GM21576 (cell line): ENCODE data around the gene GPC1.
"Not testable (repeated sequence)": the region's sequence is repeated elsewhere in the genome, so short reads cannot be mapped to it uniquely, and the experiment has no call there.

ENCODE experiments used
- ATAC-seq: cut with Tn5 transposase; IDR thresholded peaks from one replicate; pipeline ENCODE4 v1.9.1; 2021; ENCODE audit warnings: mild to moderate bottlenecking, moderate library complexity; ENCODE audit not compliant: unreplicated experiment

The GPC1 gene

DNA sequence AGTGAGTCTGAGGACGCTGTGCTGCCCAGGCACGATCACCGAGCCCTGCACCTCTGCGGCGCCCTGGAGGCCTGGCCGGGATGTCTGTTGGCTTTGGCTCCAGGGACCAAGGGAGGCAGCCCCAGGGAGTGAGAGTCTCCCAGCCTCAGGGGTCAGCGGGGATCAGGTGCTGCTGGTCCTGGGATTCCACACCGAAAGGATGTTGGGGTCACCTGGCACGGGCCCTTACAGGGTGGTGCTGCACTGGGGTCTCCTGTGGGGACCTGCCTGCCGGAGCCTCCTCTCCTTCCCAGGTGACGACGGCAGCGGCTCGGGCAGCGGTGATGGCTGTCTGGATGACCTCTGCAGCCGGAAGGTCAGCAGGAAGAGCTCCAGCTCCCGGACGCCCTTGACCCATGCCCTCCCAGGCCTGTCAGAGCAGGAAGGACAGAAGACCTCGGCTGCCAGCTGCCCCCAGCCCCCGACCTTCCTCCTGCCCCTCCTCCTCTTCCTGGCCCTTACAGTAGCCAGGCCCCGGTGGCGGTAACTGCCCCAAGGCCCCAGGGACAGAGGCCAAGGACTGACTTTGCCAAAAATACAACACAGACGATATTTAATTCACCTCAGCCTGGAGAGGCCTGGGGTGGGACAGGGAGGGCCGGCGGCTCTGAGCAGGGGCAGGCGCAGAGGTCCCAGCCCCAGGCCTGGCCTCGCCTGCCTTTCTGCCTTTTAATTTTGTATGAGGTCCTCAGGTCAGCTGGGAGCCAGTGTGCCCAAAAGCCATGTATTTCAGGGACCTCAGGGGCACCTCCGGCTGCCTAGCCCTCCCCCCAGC is 30.5 kb downstream of the GPC1 start:
- ATAC-seq: no peak

DNA sequence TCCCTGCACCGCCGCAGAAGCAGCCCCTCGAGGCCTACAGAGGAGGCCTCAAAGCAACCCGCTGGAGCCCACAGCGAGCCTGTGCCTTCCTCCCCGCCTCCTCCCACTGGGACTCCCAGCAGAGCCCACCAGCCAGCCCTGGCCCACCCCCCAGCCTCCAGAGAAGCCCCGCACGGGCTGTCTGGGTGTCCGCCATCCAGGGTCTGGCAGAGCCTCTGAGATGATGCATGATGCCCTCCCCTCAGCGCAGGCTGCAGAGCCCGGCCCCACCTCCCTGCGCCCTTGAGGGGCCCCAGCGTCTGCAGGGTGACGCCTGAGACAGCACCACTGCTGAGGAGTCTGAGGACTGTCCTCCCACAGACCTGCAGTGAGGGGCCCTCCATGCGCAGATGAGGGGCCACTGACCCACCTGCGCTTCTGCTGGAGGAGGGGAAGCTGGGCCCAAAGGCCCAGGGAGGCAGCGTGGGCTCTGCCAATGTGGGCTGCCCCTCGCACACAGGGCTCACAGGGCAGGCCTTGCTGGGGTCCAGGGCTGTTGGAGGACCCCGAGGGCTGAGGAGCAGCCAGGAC is 31.2 kb downstream of the GPC1 start:
- ATAC-seq: no peak

DNA sequence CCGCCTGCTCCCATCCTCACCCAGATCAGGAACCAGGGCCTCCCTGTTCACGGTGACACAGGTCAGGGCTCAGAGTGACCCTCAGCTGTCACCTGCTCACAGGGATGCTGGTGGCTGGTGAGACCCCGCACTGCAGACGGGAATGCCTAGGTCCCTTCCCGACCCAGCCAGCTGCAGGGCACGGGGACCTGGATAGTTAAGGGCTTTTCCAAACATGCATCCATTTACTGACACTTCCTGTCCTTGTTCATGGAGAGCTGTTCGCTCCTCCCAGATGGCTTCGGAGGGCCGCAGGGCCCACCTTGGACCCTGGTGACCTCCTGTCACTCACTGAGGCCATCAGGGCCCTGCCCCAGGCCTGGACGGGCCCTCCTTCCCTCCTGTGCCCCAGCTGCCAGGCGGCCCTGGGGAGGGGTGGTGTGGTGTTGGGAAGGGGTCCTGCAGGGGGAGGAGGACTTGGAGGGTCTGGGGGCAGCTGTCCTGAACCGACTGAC is 31.7 kb downstream of the GPC1 start:
- no peak for ATAC-seq

DNA sequence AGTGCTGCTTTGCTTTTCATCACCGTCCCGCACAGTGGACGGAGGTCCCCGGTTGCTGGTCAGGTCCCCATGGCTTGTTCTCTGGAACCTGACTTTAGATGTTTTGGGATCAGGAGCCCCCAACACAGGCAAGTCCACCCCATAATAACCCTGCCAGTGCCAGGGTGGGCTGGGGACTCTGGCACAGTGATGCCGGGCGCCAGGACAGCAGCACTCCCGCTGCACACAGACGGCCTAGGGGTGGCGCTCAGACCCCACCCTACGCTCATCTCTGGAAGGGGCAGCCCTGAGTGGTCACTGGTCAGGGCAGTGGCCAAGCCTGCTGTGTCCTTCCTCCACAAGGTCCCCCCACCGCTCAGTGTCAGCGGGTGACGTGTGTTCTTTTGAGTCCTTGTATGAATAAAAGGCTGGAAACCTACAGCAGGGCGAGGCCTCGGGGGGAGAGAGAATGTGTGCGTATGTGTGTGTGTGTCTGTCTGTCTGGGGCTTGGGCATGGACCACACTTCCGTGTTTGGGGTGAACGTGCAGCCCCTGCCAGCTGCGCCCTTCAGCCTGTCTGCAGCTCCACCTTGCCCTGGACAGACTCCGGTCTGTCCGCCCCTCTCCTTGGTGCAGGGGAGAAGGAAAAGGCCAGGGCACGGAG is 32.3 kb downstream of the GPC1 start:
- no peak for ATAC-seq

DNA sequence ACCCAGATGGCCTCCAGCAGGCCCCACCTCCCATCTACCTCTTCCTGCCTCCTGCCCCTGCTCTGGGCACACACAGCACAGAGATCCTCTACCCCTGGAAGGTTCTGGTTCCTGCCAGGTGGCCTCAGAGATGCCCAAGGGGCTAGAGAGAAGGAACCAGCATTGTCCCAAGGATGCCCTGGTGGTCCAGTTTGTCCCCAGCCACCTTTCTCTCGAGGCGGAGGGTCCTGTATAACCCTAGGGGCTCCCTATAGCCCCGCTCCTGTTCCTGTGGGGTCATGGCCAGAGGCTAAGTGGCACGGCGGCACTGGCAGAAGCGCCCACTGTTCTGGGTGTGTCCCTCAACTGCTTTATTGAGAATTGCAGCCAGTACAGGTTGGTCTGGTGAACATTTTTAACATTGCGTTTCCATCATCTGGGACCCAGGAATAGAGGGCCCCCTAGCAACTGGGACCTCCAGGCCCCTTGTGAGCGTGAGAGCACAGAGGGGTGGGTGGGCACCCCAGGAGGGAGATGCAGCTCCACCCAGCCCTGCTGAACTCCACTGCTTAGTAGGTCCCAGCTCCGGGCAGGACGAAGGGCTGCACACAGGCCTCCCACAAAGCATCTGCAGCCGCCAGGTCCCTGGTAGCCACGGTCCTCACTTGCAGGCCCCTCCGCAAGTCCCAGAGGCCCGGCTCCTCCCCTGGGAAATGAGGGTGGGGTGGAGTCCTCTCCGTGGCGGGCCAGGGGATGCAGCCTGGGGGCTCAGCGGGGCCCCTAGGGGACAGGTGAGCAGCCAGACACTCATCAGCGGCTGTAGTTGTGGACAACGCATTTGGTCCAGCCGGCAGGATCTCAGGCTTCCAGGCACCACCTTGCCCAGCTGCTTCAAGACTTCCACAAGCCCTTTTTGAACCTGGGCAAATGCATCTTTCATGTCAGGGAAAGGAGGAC is 33.1 kb downstream of the GPC1 start:
- ATAC-seq: no peak

DNA sequence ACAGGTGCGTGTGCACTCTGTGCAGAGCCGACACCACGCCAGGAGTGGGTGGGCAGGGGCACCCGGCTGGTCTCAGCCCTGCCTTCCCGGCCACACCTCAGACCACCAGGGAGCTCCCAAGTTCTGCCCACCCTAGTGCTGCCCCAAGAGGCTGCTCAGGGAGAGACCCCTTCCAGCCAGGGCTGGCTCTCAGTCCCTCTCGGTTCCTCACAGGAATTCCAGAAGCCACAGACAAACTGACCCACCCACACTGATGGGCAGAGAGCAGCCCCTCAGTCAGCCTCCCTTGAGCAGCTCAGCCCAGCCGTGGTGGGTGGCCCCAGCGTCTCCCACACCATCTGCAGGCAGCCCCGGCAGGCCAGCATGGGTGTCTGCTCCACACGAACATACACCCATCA is 33.8 kb downstream of the GPC1 start:
- no peak for ATAC-seq

DNA sequence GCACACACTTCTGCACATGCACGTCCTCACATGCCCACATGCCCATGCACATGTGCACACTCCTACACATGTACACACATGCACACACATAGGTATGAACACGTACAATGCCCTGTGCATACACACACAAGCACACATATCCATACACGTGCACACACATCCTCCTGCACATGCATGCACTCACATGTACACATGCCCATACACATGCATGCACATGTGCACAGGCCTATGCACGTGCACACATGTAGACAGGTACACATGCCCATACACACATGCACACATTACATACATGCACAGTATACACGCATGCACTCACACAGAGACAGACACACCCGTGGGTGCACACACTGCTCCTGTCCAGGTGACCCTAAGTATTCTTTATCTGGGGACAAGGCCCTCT is 34.3 kb downstream of the GPC1 start:
- ATAC-seq: no peak

DNA sequence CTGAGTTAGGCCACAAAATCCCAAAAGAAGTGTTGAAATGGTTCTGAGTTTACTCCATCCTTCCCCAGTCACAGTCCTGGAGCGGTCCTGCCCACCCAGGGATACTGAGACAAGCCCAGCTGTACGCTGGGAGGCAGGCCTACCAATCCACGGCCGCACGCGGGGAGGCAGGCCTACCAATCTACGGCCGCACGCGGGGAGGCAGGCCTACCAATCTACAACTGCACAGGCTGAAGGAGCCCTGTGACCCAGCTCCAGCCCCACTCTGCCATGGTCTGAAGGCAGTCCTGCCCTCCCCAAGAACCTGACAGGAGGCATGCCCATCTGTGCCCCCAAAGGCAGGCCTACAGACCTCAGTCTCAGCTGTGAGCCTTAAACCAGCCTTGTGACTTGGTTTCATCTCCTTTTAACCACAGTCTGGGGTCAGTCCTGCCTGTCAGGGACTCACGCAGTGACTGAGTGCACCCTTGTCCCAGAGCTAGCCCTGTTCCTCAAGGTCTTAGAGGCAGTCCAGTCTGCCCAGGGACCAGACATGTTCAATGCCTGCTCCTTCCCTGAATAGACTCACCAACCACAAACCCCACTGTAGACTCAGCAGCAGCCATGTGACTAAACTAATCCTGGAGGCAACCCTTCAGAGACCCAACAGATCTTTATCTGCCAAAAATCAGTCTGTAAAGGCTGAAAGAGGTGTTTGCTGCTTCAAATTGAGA is 36.8 kb downstream of the GPC1 start:
- ATAC-seq: no peak

DNA sequence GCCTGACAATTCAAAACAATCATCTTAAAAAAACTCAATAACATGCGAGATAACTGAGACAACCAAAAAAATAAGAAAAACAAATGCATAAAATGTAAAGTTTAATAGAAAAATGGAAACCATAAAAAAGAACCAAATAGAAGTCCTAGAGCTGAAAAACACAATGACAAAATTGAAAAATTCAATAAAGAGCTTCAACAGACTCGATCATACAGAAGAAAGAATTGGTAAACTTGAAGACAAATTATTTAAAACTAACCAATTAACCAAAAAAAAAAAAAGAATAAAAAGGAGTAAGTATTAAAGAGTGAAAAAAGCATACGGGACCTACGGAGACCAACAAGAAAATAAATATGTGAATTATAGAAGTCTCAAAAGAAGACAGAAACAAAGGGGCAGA is 37.7 kb downstream of the GPC1 start:
- no peak for ATAC-seq

DNA sequence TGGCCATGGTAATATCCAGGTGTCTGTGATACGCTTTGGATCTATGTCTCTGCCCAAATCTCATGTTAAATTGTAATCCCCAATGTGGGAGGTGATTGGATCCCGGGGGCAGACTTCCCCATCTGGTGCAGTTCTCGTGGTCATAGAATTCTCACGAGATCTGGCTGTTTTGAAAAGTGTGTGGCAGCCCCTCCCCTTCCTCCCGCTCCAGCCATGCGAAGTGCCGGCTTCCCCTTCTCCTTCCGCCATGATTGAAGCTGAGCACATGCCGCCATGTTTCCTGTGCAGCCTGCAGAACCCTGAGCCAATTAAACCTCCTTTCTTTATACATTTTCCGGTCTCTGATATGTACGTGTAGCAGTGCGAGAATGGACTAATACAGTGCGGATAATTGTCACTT is 42.5 kb downstream of the GPC1 start:
- ATAC-seq: no peak

DNA sequence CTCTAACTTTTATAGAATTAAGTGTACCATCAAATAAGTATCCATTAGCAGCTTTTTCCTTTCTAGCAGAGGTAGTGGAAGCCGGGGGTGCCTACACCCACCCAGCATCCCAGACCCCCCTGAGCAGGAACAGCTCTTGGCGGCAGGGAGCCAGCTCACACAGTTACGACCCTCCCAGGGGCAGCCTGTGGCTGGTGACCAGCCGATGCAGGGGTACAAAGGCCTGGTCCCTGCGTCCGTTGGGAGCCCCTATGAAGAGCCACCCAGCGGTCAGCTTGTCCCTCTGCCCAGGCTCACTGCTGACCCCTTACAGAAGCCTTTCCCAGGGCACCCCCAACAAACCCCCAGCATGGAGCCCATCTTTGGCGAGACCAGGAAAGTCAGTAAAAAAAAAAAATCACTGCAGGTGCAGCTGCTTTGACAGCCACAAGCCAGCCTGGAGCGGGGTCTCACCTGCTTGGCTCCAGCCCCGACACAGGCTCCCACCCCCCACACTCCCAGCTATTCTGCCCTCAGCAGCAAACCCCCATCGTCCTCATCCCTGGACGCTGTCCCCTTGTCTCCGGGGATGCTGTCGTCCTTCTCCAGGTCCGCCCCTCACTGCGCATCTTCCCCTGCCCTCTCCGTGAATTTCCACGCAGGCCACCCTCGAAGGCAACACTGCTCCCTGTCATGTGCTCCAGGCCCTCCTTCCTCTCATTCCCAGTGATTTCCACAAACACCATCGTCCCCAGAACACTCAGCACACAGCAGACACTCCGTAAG is 43.1 kb downstream of the GPC1 start:
- ATAC-seq: no peak

DNA sequence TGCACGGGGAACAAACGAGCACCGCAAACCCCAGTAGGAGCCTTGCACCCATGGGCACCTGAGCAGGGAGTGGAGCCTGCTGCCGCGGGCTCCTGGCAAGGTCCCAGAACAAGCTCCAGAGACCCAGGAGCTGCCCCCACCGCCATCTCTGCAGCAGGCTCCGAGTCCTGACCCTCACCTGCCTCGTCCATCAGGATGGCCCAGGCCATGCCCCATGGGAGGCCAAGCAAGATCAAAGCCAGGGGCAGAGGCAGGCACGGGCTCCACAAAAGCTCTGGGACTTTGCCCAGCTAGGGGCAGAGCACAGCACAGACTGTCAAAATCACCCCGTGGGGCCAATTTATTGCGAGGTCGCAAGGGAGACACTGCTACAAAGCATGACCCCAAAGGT is 43.6 kb downstream of the GPC1 start:
- no peak for ATAC-seq

DNA sequence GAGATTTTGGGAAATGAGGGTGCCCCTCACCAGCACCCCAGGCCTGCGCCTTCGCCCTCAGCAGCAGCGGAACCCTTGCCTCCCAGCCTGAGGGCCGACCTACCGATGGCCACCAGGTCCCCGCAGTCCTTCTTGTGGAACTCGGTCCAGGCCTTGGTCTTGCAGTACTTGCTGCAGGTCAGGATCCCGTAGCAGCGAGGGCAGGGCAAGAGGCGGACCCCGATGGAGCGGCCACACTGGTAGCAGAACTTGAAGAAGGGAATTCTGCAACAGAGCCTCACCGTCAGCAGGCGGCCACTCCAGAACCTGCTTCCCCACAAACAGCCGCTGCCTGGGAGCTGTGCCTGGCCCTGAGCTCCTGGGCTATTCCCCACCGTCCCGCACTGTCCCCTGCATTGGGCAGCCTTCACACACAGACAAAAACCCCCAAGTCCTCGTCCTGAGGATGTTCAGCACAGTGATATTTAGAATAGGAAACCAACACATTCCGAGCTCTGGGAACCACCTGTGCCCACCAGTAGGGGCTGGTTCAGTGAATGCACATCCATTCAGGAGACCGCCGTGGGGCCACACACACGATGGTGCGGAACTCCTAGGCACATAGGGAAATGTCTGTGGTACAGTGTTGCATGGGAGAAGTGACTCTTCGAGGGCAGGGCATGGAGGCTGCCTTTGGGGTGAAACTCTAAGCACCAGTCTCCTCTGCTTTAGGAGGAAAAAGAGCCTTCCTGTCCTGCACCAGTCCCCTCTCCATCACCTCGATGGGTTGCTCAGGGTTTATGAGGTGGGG is 45.6 kb downstream of the GPC1 start:
- ATAC-seq: no peak

DNA sequence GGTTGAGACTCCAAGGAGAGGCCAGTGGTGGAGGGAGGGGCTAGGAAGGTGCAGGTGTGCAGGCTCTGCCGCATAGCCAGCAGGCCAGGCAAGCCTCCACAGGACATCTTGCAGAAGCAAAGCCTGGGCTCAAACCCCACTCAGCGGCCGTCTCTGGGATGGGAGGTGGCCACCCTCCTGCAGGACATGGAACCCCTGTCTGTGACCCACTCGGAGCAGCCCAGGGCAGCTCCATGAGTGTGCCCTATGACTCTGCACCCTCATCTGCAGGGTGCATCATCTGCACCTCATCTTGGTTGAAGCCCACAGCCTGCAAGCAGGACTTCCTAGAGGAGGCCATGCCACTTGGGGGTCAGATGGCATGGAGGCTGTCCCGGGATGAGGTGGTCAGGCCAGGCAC is 46.3 kb downstream of the GPC1 start:
- ATAC-seq: no peak

DNA sequence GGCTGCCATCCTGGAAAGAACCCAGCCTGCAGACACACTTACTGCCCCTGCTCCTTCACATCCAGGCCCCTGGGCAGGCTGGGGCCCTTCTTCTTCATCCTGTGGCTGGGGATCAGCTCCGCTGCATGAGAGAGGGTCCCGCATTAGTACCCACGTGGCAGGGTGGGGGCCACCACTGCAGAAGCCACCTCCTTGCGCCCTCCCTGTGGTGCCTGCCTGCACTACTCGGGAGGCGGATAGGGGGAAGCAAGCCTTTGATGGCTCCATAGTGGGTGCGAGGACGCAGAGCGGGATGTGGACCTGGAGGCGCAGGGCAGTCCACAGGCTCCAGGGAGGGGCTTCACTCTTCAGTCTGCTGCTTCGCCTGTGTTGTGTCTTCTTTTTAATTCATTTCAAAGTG is 46.7 kb downstream of the GPC1 start:
- no peak for ATAC-seq

DNA sequence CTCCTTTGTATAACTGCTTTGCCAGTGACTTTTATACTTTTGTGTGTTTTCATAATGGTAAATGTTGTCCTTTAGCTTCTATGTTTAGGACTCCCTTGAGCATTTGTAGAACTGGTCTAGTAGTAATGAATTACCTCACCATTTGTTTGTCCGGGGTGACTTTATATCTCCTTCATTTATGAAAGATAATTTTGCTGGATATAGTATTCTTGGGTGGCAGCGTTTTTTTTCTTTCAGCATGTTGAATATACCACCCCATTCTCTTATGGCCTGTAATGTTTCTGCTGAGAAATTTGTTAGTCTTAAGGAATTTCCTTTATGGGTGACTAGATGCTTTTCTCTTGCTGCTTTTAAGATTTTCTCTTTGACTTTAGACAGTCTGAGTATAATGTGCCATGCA is 56.0 kb downstream of the GPC1 start:
- no peak for ATAC-seq

DNA sequence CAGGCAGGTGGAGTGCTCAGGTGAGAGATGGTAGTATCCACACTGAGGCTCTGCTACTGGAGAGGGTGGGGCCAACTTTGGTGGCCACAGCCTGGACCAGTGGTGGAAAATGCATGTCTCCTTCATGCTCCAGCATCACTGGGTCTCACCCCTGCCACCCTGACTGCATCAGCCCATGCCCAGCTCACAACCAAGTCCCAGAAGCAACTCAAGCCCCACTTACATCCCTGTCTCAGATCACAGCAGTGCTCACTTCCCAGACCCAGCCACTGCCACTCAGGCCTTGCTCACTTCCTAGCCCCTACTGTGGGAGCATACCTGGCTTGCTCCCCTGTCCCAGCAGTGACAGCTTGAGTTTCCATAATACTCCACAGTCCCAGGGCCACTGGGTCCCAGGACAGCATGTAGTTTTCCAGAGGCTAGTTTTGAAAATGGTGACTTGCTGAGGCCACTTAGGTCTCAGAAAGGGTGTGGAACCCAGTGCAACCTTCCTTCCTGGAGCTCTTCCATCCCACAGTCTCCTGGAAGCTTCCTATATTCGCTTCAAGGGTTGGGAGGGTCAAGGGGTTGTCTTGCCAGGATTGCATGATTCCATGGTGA is 58.8 kb downstream of the GPC1 start:
- ATAC-seq: no peak

DNA sequence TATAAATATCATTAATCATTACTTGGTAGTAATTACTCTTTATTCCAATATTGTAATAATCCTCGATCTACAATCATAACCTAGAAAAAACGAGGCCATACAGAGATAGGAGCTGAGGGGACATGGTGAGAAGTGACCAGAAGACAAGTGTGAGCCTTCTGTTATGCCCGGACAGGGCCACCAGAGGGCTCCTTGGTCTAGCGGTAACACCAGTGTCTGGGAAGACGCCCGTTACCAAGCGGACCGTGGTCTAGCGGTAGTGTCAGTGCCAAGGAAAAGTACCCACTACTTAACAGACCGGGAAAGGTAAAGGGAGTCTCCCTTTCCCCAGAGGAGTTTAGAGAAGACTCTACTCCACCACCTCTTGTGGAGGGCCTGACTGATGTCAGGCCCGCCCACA is 59.5 kb downstream of the GPC1 start:
- ATAC-seq: not testable (repeated sequence)

DNA sequence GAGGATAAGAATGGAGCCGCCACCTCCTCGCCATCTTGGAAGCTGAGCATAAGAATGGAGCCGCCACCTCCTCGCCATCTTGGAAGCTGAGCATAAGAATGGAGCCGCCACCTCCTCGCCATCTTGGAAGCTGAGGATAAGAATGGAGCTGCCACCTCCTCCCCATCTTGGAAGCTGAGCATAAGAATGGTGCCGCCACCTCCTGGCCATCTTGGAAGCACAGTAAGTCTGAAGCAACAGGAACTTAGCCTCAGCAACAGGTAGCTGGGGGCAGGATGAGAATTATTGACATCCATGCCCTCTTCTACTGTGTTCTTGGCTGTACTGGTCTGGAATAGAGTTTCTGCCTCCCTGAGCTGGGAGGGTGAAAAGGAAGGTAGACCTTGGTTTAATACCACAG is 61.6 kb downstream of the GPC1 start:
- not testable (repeated sequence) for ATAC-seq
